ENCODE data around the gene AATF.

Gene AATF

GRCh38 chr17:36930583-36930900 is 18.2 kb upstream of the AATF start:
- DNase-seq (ENCODE audit: low spot score): no peak

GRCh38 chr17:36931096-36931696 is 17.6 kb upstream of the AATF start:
- no peak for DNase-seq (ENCODE audit: low spot score)

GRCh38 chr17:36931697-36932382 is 16.9 kb upstream of the AATF start:
- no peak for DNase-seq (ENCODE audit: low spot score)

- DNase-seq (ENCODE audit: low spot score): no peak
These were observed 16.4 kb upstream of the AATF start for GRCh38 chr17:36932383-36932693.

- DNase-seq (ENCODE audit: low spot score): no peak
These were observed 15.9 kb upstream of the AATF start for GRCh38 chr17:36932694-36933511.

- no peak for DNase-seq (ENCODE audit: low spot score)
These were observed 15.1 kb upstream of the AATF start for GRCh38 chr17:36933512-36934143.

GRCh38 chr17:36934144-36934691 is 14.5 kb upstream of the AATF start:
- DNase-seq (ENCODE audit: low spot score): no peak

- no peak for DNase-seq (ENCODE audit: low spot score)
These were observed 13.8 kb upstream of the AATF start for GRCh38 chr17:36934692-36935630.

GRCh38 chr17:36935671-36936454 is 12.9 kb upstream of the AATF start:
- DNase-seq (ENCODE audit: low spot score): no peak

GRCh38 chr17:36936455-36937000 is 12.2 kb upstream of the AATF start:
- DNase-seq (ENCODE audit: low spot score): no peak

- DNase-seq (ENCODE audit: low spot score): no peak
These were observed 11.5 kb upstream of the AATF start, which contains the start of gene LHX1 for GRCh38 chr17:36937001-36937958. TSS of gene LHX1 (plus strand) at chr17:36937475. CDS start at chr17:36938198, 723 bp downstream.

GRCh38 chr17:36937959-36938565 is 10.7 kb upstream of the AATF start:
- no peak for DNase-seq (ENCODE audit: low spot score)

GRCh38 chr17:36938566-36939051 is 10.1 kb upstream of the AATF start:
- no peak for DNase-seq (ENCODE audit: low spot score)

- DNase-seq (ENCODE audit: low spot score): no peak
These were observed 9.5 kb upstream of the AATF start for GRCh38 chr17:36939052-36939801.

GRCh38 chr17:36939802-36940312 is 8.9 kb upstream of the AATF start:
- no peak for DNase-seq (ENCODE audit: low spot score)

- DNase-seq (ENCODE audit: low spot score): no peak
These were observed 8.2 kb upstream of the AATF start for GRCh38 chr17:36940313-36941264.

Data from CD4-positive, alpha-beta T cell treated with Interleukin-2 at 100 ng/mL for 4 hours (primary cell).